ENCODE data around the gene PCID2. TPM values are rescaled to one million over a fixed set of nuclear protein-coding genes. Genes with fewer than 3 reads are reported as not detected.

PCID2 gene
- total RNA-seq, 1 donor from 2014 or later: 41.5 TPM

- ATAC-seq (no peak), DNase-seq (no peak)
- no peaks in the 10 kb centered on the region for H3K27me3 ChIP-seq
- H3K4me3 ChIP-seq: no peak overlapping the region
- H3K27ac ChIP-seq: no peak overlapping the region
- intact Hi-C loops (cut with DNase I): no loop called here
- no peaks in the 10 kb centered on the region for H3K36me3 ChIP-seq
- H3K4me1 ChIP-seq: peaks cover 10% of the 10 kb centered on the region
- no peaks in the 10 kb centered on the region for H3K9me3 ChIP-seq
- TF ChIP-seq, protein P1, sequence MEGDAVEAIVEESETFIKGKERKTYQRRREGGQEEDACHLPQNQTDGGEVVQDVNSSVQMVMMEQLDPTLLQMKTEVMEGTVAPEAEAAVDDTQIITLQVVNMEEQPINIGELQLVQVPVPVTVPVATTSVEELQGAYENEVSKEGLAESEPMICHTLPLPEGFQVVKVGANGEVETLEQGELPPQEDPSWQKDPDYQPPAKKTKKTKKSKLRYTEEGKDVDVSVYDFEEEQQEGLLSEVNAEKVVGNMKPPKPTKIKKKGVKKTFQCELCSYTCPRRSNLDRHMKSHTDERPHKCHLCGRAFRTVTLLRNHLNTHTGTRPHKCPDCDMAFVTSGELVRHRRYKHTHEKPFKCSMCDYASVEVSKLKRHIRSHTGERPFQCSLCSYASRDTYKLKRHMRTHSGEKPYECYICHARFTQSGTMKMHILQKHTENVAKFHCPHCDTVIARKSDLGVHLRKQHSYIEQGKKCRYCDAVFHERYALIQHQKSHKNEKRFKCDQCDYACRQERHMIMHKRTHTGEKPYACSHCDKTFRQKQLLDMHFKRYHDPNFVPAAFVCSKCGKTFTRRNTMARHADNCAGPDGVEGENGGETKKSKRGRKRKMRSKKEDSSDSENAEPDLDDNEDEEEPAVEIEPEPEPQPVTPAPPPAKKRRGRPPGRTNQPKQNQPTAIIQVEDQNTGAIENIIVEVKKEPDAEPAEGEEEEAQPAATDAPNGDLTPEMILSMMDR (IDR thresholded peaks at IDR 0.05): no peak
Measured at GRCh38 chr13:113148940-113149503, 59.4 kb downstream of the PCID2 start.

DNA sequence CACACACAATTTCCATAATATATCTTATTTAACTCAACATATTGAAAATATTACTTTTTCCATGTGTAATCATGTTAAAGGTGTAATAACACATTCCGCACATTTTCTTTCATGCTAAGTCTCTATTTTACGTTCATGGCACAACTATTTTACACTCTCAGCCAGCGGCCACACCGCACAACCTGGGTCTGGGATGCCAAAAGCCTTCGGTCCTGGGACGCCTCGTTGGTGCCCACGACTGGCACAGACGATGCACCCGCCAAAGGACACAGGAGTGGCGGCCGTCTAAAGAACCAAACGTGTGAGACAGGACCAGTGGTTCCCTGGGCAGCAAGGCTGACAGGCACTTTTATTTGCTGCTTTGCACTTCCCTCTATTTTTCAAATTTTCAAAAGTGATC, 60.1 kb downstream of the PCID2 start:
- Histone ChIP-seq H3K4me3 (no peak overlapping the region), H3K36me3 (no peaks in the 10 kb centered on the region), H3K27ac (no peak overlapping the region), H3K9me3 (no peaks in the 10 kb centered on the region), H3K4me1 (peaks cover 8% of the 10 kb centered on the region), H3K27me3 (no peaks in the 10 kb centered on the region)
- intact Hi-C loops (cut with DNase I): no loop called here
- DNase-seq: no peak
- TF ChIP-seq, protein P1 (IDR thresholded peaks at IDR 0.05): no peak
- no peak for ATAC-seq

DNA sequence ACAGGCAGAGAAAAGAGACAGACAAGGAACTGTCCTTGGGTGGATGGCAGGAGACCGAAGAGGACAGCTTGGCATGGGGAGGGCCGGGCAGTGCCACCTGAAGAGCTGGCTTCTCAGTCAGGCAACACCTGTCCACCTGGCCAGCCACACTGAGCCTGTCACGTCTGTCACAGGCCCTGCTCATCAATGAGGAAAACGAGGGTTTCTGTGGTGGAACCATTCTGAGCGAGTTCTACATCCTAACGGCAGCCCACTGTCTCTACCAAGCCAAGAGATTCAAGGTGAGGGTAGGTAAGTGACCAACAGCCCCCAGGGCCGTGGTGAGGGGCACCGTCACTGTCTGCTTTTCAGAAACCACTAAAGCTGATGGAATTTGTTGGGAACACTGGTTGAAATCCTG, 61.3 kb downstream of the PCID2 start:
- intact Hi-C loops (cut with DNase I): no loop called here
- no peak for ATAC-seq
- no peaks in the 10 kb centered on the region for H3K9me3 ChIP-seq
- H3K36me3 ChIP-seq: no peaks in the 10 kb centered on the region
- H3K4me3 ChIP-seq: no peak overlapping the region
- TF ChIP-seq, protein P1 (IDR thresholded peaks at IDR 0.05): no peak
- H3K27me3 ChIP-seq: no peaks in the 10 kb centered on the region
- DNase-seq: no peak
- H3K4me1 ChIP-seq: no peaks in the 10 kb centered on the region
- H3K27ac ChIP-seq: no peak overlapping the region

GRCh38 chr13:113146750-113147149, 61.7 kb downstream of the PCID2 start:
- DNase-seq: no peak
- Histone ChIP-seq H3K4me1 (no peaks in the 10 kb centered on the region), H3K36me3 (no peaks in the 10 kb centered on the region), H3K27me3 (no peaks in the 10 kb centered on the region), H3K9me3 (no peaks in the 10 kb centered on the region), H3K4me3 (no peak overlapping the region), H3K27ac (no peak overlapping the region)
- TF ChIP-seq, protein P1 (IDR thresholded peaks at IDR 0.05): no peak
- intact Hi-C loops (cut with DNase I): no loop called here
- no peak for ATAC-seq

DNA sequence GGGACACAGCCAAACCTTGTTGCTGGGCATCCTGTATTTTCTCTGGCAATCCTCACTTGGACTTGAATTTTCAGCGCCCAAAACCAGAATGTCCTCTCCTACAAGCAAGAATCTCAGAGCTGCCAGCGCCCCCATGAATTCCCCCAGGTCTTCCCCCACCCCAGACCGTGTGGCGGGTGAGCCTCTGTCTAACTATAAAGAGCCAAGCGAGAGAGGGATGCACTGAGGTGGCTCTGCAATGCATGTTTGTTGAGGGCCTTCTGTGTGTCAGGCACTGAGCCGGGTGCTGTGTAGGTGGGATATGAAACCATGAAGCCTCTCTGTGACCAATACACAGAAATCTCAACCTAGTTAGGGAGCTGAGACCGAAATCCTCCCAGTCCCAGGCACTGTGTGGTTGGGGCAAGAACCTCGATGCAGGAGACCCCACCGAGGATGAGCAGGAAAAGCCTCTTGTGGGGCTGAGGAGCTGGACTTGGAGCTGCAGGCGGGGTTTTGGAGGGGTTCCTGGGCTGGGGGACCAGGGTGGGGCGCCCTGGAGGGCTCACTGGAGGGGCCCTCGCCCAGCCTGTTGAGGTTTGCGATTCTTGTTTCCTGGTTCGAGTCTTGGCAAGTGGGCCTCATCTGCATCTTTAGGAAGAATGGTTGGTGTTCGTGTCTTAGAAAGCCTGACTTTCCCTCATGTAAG, 62.4 kb downstream of the PCID2 start:
- no peaks in the 10 kb centered on the region for H3K4me1 ChIP-seq

More for the DNA sequence above, 62.4 kb downstream of the PCID2 start:
- H3K9me3 ChIP-seq: no peaks in the 10 kb centered on the region
- no peak overlapping the region for H3K27ac ChIP-seq
- H3K27me3 ChIP-seq: no peaks in the 10 kb centered on the region
- H3K4me3 ChIP-seq: no peak overlapping the region
- DNase-seq (no peak), ATAC-seq (no peak)
- H3K36me3 ChIP-seq: no peaks in the 10 kb centered on the region
- intact Hi-C loops (cut with DNase I): no loop called here
- TF ChIP-seq, protein P1 (IDR thresholded peaks at IDR 0.05): no peak

Measured in upper lobe of right lung (tissue), 1 donor.